Rectal smooth muscle tissue (tissue), 1 donor: ENCODE measurements around the gene ECE1.
"Not testable (repeated sequence)": the region's sequence is repeated elsewhere in the genome, so short reads cannot be mapped to it uniquely, and the experiment has no call there.

ENCODE experiments used
- H3K27ac ChIP-seq: one replicate; pipeline ENCODE4 v1.7.0; 2013; ENCODE audit warnings: low read depth, low read length, inconsistent platforms
- H3K27me3 ChIP-seq: one replicate; pipeline ENCODE4 v1.7.0; 2013; ENCODE audit warnings: low read length; ENCODE audit not compliant: control insufficient read depth, insufficient read depth
- H3K36me3 ChIP-seq: one replicate; pipeline ENCODE4 v1.7.0; 2013; ENCODE audit warnings: low read length; ENCODE audit not compliant: control insufficient read depth, insufficient read depth
- H3K4me1 ChIP-seq: one replicate; pipeline ENCODE4 v1.7.0; 2013; ENCODE audit warnings: low read length; ENCODE audit not compliant: control insufficient read depth, insufficient read depth
- H3K4me3 ChIP-seq: one replicate; pipeline ENCODE4 v1.7.0; 2013; ENCODE audit warnings: low read length
- H3K9ac ChIP-seq: one replicate; pipeline ENCODE4 v1.7.0; 2013; ENCODE audit warnings: low read length

Gene ECE1

GRCh38 chr1:21241771-21242581, 48.3 kb downstream of the ECE1 start:
- H3K4me1 ChIP-seq = no peaks in the 10 kb centered on the region
- no peak overlapping the region for H3K4me3 ChIP-seq
- H3K36me3 ChIP-seq = peaks cover 36% of the 10 kb centered on the region
- H3K9ac ChIP-seq = no peak overlapping the region
- no peak overlapping the region for H3K27ac ChIP-seq
- no peaks in the 10 kb centered on the region for H3K27me3 ChIP-seq

- H3K27me3 ChIP-seq = no peaks in the 10 kb centered on the region
- no peak overlapping the region for H3K4me3 ChIP-seq
- H3K27ac ChIP-seq = no peak overlapping the region
- H3K4me1 ChIP-seq = no peaks in the 10 kb centered on the region
- H3K36me3 ChIP-seq = peaks cover 43% of the 10 kb centered on the region
- H3K9ac ChIP-seq = no peak overlapping the region
Observed at GRCh38 chr1:21240706-21241105, 49.6 kb downstream of the ECE1 start.

DNA sequence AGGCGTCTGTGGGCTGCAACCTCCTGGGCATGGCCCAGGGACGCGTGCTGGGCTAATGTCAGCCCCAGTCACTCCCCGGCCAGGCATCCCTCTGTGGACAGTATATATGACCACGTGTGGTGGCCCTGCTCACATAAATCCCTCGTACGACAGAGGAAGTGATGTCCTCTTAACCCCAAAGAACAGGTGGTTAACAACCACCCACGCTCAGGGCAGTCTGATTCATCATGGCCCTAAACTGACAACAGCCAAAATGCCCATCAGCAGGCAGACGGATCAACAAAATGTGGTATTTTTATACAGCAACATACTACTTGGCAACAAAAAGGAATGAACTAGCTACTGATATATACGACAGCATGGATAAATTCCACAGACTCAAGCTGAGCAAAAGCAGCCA, 51.0 kb downstream of the ECE1 start:
- H3K27me3 ChIP-seq = no peaks in the 10 kb centered on the region
- H3K4me1 ChIP-seq = no peaks in the 10 kb centered on the region
- no peak overlapping the region for H3K4me3 ChIP-seq
- no peak overlapping the region for H3K9ac ChIP-seq
- H3K27ac ChIP-seq = no peak overlapping the region
- peaks cover 40% of the 10 kb centered on the region for H3K36me3 ChIP-seq

DNA sequence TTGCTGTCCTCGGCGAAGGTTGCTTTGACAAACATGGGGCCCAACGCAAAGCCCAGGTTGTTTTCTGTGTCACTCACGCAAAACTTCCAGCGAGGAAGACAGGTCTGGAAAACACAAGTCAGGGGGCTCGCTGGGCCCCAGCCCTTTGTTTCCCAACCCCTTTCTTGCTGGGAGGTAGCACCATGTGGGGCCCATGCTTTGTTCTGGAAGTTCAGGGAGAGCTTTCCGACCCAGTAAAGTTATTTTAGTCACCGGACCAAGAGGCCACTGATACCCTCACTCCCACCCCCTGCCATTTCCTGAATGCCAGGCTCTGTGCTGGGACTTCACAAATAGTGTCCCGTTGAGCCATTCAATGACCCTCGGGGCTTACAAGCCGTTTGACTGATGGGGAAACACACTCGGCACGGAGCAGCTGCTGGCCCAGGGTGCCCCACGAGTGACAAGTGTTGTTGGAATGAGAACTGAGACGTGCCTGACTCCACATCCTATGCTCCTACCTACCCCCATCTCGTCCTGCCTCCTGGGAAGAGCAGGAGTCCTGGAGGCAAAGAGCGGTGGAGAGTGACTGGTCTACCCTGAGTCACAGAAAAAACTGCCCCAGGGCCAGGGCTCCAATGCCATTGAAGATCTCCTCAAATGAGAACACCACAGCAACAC, 52.0 kb downstream of the ECE1 start:
- Histone ChIP-seq H3K27me3 (no peaks in the 10 kb centered on the region), H3K27ac (no peak overlapping the region), H3K36me3 (peaks cover 36% of the 10 kb centered on the region), H3K4me3 (no peak overlapping the region), H3K9ac (no peak overlapping the region), H3K4me1 (no peaks in the 10 kb centered on the region)

DNA sequence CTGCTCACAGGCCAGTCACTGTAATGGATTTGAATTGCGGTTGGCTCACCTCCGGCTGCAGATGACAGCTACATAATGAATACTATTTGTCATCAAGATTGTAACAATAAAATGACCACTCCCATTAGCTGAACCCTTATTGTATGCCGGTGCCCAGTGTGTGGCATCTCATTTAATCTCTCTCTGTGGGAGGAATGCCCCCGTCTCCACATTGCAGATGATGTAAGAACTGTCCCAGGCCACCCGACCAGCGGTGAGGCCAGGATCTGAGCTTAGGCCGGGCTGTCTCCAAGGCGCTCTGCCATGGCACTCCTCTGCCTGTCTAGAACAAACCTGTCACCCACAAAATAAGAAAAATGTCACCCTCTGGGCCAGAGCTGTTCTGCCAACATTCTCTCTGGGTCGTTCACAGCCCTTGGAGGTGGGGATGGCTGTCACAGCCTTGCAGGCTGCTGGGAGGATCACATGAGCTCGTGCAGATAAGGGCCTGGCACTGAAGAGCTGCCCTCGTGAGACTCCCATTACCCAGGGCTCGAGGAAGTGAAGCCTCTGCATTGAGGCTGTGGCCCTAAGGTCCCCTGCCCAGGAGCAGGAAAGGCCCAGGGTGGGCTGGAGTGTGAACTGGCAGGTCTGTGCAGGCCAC, 52.7 kb downstream of the ECE1 start:
- no peaks in the 10 kb centered on the region for H3K4me1 ChIP-seq
- no peak overlapping the region for H3K9ac ChIP-seq
- peaks cover 38% of the 10 kb centered on the region for H3K36me3 ChIP-seq
- H3K27ac ChIP-seq = no peak overlapping the region
- H3K4me3 ChIP-seq = no peak overlapping the region
- H3K27me3 ChIP-seq = no peaks in the 10 kb centered on the region

- no peak overlapping the region for H3K9ac ChIP-seq
- no peak overlapping the region for H3K4me3 ChIP-seq
- H3K36me3 ChIP-seq = peaks cover 38% of the 10 kb centered on the region
- no peaks in the 10 kb centered on the region for H3K27me3 ChIP-seq
- H3K27ac ChIP-seq = no peak overlapping the region
- no peaks in the 10 kb centered on the region for H3K4me1 ChIP-seq
Observed at GRCh38 chr1:21236178-21236577, 54.1 kb downstream of the ECE1 start.

GRCh38 chr1:21234779-21235178, 55.5 kb downstream of the ECE1 start:
- H3K27ac ChIP-seq = no peak overlapping the region
- H3K4me1 ChIP-seq = no peaks in the 10 kb centered on the region
- H3K36me3 ChIP-seq = peaks cover 34% of the 10 kb centered on the region
- no peak overlapping the region for H3K4me3 ChIP-seq
- H3K9ac ChIP-seq = no peak overlapping the region
- no peaks in the 10 kb centered on the region for H3K27me3 ChIP-seq

DNA sequence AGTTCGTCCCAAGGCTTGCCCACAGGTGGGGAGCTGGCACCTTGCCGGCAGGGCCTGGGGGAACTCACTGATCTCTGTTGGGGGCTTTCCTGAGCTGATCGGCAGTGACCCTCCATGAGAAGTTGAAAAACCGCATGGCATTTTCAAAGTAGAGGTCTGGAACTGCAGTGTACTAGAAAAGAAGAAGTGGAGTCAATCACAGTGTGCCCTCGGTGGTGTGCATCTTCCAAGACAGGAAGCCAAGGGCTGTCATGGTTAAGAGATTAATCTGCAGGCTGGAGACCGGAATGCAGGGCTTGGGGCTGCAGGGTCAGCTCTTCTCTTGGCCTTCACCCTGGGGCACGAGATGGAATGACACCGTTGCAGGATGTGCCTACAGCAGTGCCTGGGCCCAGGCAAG, 56.8 kb downstream of the ECE1 start:
- Histone ChIP-seq H3K27me3 (no peaks in the 10 kb centered on the region), H3K9ac (no peak overlapping the region), H3K36me3 (peaks cover 34% of the 10 kb centered on the region), H3K27ac (no peak overlapping the region), H3K4me3 (no peak overlapping the region), H3K4me1 (no peaks in the 10 kb centered on the region)

- H3K4me3 ChIP-seq = no peak overlapping the region
- peaks cover 30% of the 10 kb centered on the region for H3K36me3 ChIP-seq
- no peak overlapping the region for H3K9ac ChIP-seq
- H3K27me3 ChIP-seq = no peaks in the 10 kb centered on the region
- no peak overlapping the region for H3K27ac ChIP-seq
- no peaks in the 10 kb centered on the region for H3K4me1 ChIP-seq
Observed at GRCh38 chr1:21232044-21232443, 58.2 kb downstream of the ECE1 start.

GRCh38 chr1:21229246-21230000, 60.8 kb downstream of the ECE1 start:
- no peak overlapping the region for H3K9ac ChIP-seq
- H3K36me3 ChIP-seq = peaks cover 34% of the 10 kb centered on the region
- H3K27me3 ChIP-seq = no peaks in the 10 kb centered on the region
- H3K27ac ChIP-seq = no peak overlapping the region
- no peak overlapping the region for H3K4me3 ChIP-seq
- no peaks in the 10 kb centered on the region for H3K4me1 ChIP-seq

DNA sequence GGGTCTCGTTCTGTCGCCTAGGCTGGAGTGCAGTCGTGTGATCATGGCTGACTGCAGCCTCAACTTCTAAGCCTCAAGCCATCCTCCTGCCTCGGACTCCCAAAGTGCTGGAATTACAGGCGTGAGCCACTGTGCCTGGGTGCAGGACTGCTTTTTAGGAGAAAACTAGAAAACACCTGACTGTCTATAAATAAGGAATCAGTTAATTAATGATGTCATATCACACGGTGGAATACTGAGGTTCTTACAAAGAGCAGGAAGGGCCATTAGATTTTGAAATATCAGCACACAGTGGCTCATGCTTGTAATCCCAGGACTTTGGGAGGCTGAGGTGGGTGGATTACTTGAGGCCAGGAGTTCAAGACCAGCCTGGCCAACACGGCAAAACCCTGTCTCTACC, 62.0 kb downstream of the ECE1 start:
- H3K9ac ChIP-seq, H3K4me1 ChIP-seq, H3K27ac ChIP-seq, H3K4me3 ChIP-seq, H3K27me3 ChIP-seq: not testable (repeated sequence)
- H3K36me3 ChIP-seq = peaks cover 28% of the 10 kb centered on the region

GRCh38 chr1:21225065-21225464, 65.2 kb downstream of the ECE1 start:
- Histone ChIP-seq H3K36me3 (peaks cover 34% of the 10 kb centered on the region), H3K27ac (no peak overlapping the region), H3K4me1 (no peaks in the 10 kb centered on the region), H3K9ac (no peak overlapping the region), H3K4me3 (no peak overlapping the region), H3K27me3 (no peaks in the 10 kb centered on the region)
